ENCODE measurements around the gene ITM2C.

GRCh38 chr2:230879271-230879882 lies 14.6 kb downstream of the ITM2C start:
- no peak for TF ChIP-seq POLR2AphosphoS5 (IDR thresholded peaks at IDR 0.05; ENCODE audit: borderline replicate concordance, low read depth, low read length)
- no peak for TF ChIP-seq EZH2 (IDR thresholded peaks at IDR 0.05)
- no peak for TF ChIP-seq FOXP2 (optimal IDR thresholded peaks at IDR 0.05; ENCODE audit: control extremely low read depth, extremely low read length, insufficient read depth)

Data from SK-N-MC (cell line).